HepG2 (cell line): ENCODE data around the gene PLXDC2.

Source experiments
- BRD4 ChIP-seq: sonication (generic); formaldehyde crosslinking; IDR thresholded peaks from 2 replicates; pipeline ENCODE4 v1.4.0; 2020; ENCODE audit warnings: missing genetic modification reagents
- KAT8 ChIP-seq: IDR thresholded peaks from 2 replicates; pipeline ENCODE4 v1.6.1; 2016; ENCODE audit warnings: missing genetic modification reagents, missing compliant biosample characterization
- ZSCAN12 ChIP-seq: sonication (generic); formaldehyde crosslinking; IDR thresholded peaks from 2 replicates; pipeline ENCODE4 v1.9.0; 2021; ENCODE audit warnings: mild to moderate bottlenecking, missing genetic modification reagents
- ZSCAN21 ChIP-seq: sonication (generic); formaldehyde crosslinking; IDR thresholded peaks from 2 replicates; pipeline ENCODE4 v1.8.0; 2022; ENCODE audit warnings: mild to moderate bottlenecking, missing genetic modification reagents, moderate library complexity, borderline replicate concordance
- TF ChIP-seq, protein P1 (sequence below): sonication (generic); formaldehyde crosslinking; IDR thresholded peaks from 2 replicates; pipeline ENCODE4 v1.5.0; 2020; ENCODE audit warnings: mild to moderate bottlenecking, missing genetic modification reagents, moderate library complexity

- no peak for TF ChIP-seq BRD4 (CRISPR knock-in tag)
- TF ChIP-seq ZSCAN12: no peak
- TF ChIP-seq, protein P1, sequence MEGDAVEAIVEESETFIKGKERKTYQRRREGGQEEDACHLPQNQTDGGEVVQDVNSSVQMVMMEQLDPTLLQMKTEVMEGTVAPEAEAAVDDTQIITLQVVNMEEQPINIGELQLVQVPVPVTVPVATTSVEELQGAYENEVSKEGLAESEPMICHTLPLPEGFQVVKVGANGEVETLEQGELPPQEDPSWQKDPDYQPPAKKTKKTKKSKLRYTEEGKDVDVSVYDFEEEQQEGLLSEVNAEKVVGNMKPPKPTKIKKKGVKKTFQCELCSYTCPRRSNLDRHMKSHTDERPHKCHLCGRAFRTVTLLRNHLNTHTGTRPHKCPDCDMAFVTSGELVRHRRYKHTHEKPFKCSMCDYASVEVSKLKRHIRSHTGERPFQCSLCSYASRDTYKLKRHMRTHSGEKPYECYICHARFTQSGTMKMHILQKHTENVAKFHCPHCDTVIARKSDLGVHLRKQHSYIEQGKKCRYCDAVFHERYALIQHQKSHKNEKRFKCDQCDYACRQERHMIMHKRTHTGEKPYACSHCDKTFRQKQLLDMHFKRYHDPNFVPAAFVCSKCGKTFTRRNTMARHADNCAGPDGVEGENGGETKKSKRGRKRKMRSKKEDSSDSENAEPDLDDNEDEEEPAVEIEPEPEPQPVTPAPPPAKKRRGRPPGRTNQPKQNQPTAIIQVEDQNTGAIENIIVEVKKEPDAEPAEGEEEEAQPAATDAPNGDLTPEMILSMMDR: no peak
- no peak for TF ChIP-seq KAT8 (CRISPR knock-in tag)
- no peak for TF ChIP-seq ZSCAN21 (CRISPR knock-in tag)
Measured at GRCh38 chr10:19998482-19998881, 182.2 kb downstream of the PLXDC2 start.
